GM06990 (cell line): Measurements from ENCODE around the gene SRP68.

Source experiments
- DNase-seq: peaks from one replicate; pipeline ENCODE4 v3.0.0-alpha.2; 2011; ENCODE audit not compliant: insufficient read length; ENCODE audit errors: extremely low read depth
- H3K27me3 ChIP-seq: replicated peaks from 2 replicates; pipeline ENCODE4 v1.6.0; 2011; ENCODE audit warnings: low read length; ENCODE audit not compliant: control insufficient read depth, insufficient read depth
- H3K36me3 ChIP-seq: 2 replicates; pipeline ENCODE4 v1.5.1; 2011; ENCODE audit warnings: low read length; ENCODE audit not compliant: control insufficient read depth, insufficient read depth
- H3K4me3 ChIP-seq: replicated peaks from 2 replicates; pipeline ENCODE4 v1.5.1; 2011; ENCODE audit warnings: low read depth, mild to moderate bottlenecking, control low read depth, low read length
- CTCF ChIP-seq: IDR thresholded peaks from 2 replicates; pipeline ENCODE4 v1.5.1; 2011; ENCODE audit warnings: low read length, control low read depth, mild to moderate bottlenecking, inconsistent platforms; ENCODE audit not compliant: insufficient read depth, poor library complexity, severe bottlenecking

Gene SRP68

GRCh38 chr17:76053246-76054111 is 18.8 kb downstream of the SRP68 start:
- Histone ChIP-seq H3K27me3 (no peaks in the 10 kb centered on the region), H3K36me3 (peaks cover 23% of the 10 kb centered on the region), H3K4me3 (no peak overlapping the region)
- DNase-seq: no peak
- TF ChIP-seq CTCF: no peak

GRCh38 chr17:76051561-76051960 is 20.8 kb downstream of the SRP68 start:
- Histone ChIP-seq H3K36me3 (peaks cover 24% of the 10 kb centered on the region), H3K27me3 (no peaks in the 10 kb centered on the region), H3K4me3 (no peak overlapping the region)
- no peak for DNase-seq
- TF ChIP-seq CTCF: no peak

GRCh38 chr17:76050538-76051467 is 21.5 kb downstream of the SRP68 start:
- H3K27me3 ChIP-seq: no peaks in the 10 kb centered on the region
- H3K4me3 ChIP-seq: no peak overlapping the region
- no peak for DNase-seq
- peaks cover 23% of the 10 kb centered on the region for H3K36me3 ChIP-seq
- no peak for TF ChIP-seq CTCF

- H3K27me3 ChIP-seq: no peaks in the 10 kb centered on the region
- H3K36me3 ChIP-seq: peaks cover 28% of the 10 kb centered on the region
- H3K4me3 ChIP-seq: no peak overlapping the region
- TF ChIP-seq CTCF: no peak
- DNase-seq: no peak
These were observed 22.3 kb downstream of the SRP68 start for GRCh38 chr17:76049836-76050537.

- TF ChIP-seq CTCF: no peak
- H3K27me3 ChIP-seq: no peaks in the 10 kb centered on the region
- H3K4me3 ChIP-seq: no peak overlapping the region
- peaks cover 31% of the 10 kb centered on the region for H3K36me3 ChIP-seq
- no peak for DNase-seq
These were observed 23.1 kb downstream of the SRP68 start for GRCh38 chr17:76049239-76049638.
